GM19468 (cell line): ENCODE data around the gene STX8.
"Not testable (repeated sequence)": the region's sequence is repeated elsewhere in the genome, so short reads cannot be mapped to it uniquely, and the experiment has no call there.

Experiments
- ATAC-seq: cut with Tn5 transposase; IDR thresholded peaks from one replicate; pipeline ENCODE4 v1.9.1; 2021; ENCODE audit warnings: mild to moderate bottlenecking, moderate library complexity, moderate number of reproducible peaks; ENCODE audit not compliant: unreplicated experiment; ENCODE audit errors: extremely low read depth

Gene STX8

DNA sequence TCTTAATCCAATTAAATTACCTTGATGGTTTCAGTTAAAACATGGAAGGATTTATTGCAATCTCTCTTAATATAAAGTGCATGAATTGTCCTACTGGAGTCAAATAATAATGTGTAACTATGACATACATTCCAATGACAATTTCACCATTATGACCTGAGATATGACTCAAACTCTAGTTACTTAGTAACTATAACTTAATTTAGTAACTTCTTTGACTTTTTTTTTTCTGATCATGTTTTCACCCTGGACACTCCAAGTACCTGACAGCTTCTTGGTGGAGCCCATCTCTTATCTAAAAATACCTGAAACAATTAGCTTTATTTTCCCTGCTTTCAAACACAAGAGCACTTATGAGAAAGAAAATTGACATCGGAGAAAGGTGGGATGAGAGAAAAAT, 123.7 kb downstream of the STX8 start:
- ATAC-seq: no peak

DNA sequence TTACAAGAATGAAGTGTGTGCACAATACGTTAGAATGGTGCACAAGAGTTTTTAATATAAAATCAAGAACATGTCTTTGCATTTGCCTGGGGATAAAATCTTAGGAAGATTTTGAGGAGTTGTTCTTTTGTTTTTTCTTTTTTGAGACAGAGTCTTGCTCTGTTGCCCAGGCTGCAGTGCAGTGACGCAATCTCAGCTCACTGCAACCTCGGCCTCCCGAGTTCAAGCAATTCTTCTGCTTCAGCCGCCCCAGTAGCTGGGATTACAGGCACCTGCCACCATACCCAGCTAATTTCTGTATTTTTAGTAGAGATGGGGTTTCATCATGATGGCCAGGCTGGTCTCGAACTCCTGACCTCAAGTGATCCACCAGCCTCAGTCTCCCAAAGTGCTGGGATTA, 128.3 kb downstream of the STX8 start:
- not testable (repeated sequence) for ATAC-seq

DNA sequence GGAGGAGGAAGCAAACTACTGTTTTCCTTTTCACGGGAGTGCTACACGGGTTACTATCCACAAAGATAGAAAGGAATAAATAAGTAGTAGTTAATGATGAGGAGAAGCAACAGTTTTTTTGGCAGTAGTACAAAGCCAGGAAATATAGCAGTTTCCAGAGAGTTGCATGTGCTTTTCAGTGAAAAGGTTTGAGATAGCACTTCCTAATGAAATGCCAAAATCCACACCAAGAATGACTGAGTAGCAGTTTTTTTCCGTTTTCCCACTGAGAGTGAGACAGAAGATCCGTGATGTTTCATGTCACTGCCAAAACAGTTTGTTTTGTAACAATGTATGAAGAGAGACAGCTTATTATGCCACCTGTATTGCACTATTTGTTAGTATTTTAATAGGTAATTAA, 129.1 kb downstream of the STX8 start:
- ATAC-seq: no peak

DNA sequence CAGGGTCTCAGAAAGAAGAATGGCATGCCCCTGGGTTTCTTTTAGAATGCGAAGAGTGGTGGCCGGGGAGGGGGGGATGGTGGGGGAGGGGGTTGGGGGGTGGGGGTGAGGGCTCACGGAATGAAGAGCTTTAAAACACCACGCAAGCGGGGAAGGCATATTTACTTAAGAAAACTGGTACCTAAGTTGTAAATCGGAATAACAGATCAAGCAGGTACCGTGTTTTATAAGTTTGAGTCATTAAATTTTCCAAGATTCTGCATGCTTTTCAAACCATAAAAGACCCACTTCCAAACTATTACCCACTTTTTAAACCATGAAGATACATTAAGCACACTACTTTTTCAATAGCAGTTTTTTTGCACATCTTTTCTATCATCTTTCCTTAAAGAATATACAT, 130.2 kb downstream of the STX8 start:
- ATAC-seq: no peak

DNA sequence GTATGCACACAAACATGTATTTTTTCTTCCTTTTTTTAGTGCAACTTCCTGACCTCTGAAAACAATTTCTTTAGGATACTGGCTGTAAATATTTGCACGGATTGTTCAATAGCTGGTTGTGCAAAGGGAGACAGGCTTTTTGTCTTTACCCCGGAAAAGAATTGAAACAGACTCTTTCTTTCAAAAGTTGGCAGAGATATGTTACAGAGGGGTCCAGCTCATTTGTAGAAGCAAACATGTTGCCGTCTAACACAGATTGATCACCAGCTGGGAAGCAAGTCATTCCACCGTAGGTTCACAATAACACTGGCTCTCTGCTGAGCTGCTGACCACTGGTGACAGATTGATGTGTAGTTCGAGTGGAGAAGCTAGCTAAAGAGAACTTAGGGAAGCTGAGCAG, 130.9 kb downstream of the STX8 start:
- ATAC-seq: no peak

DNA sequence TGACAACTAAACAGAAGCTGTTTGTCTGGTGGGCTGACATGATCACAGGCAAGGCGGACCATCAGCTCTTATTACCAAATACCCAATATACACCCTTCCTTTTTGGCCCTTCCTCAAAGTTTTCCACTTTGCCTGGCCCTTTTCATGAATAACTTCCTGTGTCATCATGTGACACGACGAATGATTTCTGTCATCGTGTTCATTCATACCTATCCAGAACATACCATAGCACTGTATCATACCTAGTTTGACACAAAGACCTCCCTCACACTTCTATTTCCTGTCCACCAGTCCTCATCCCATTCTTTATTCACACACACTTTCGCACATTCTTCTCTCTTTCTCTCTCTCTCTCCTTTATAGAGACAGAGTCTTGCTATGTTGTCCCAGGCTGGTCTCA, 131.8 kb downstream of the STX8 start:
- no peak for ATAC-seq

DNA sequence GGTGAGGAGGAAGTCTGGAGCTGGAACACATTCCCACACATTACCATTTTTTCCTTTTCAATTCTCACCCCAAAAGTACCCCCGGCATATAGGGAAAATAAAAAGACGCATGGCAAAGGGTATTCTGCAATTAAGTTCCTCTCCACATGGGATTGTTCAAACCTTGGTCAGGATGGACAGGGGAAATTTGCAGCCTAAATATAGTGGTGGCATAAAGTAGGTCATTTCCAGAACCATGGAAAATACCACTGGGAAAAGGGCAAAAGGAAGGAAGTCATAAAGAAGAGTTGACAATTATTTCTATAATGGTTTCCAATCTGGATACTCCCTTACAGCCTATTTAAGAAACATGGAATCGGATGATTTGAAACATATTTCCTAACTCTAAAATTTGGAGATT, 135.8 kb downstream of the STX8 start:
- ATAC-seq: no peak

DNA sequence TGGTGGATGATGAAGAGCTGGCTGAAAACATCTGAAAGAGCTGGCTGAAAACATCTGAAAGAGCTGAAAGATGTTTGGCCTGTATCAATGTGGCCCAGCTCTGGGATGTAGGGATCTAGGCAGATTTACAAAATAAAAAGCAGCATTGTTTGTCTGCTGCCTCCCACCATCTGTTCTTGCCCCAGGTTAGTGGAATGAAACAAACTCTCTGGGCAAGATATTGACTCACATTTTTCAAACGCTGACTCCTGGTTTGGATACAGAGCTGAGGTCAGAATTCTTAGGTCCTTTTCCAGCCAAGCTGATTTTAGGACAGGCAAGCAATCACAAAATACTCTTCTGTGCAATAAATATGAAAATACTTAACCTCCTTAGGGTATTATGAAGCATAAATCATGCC, 139.0 kb downstream of the STX8 start:
- no peak for ATAC-seq

DNA sequence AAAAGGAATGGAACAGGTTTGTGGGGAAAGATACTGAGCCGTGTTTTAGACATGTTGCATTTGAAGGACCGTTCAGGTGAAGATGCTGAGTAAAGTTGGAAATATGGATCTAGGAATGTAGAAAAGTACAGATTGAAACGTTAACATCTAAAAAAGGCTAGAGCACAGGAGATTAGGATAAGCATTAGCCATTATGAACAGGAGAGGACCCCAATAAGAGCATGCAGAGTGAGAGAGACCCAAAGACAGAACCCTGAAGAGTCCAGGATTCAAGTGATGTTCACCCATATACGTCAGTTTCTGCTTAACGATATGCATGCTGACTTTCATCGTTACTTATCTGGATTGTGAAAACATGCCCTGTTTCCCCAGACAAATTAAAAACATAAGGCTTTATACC, 140.5 kb downstream of the STX8 start:
- no peak for ATAC-seq

DNA sequence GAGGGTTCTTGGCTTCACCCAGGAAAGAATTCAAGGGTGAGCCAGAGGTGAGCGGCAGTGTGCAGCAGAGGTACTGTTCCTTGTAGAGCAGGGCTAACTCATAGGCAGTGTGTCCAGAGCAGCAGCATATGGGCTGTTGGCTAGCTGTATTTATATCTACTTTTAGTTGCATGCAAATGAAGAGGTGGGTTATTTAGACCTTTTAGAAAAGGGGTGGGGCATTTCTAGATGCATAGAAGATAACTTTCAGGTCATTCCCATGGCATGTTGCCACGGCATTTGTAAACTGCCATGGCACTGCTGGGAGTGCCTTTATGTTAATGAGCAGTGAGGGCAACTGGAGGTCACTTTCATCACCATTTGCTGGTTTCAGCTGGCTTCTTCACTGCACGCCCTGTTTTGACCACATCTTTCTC, 141.0 kb downstream of the STX8 start:
- ATAC-seq: no peak

DNA sequence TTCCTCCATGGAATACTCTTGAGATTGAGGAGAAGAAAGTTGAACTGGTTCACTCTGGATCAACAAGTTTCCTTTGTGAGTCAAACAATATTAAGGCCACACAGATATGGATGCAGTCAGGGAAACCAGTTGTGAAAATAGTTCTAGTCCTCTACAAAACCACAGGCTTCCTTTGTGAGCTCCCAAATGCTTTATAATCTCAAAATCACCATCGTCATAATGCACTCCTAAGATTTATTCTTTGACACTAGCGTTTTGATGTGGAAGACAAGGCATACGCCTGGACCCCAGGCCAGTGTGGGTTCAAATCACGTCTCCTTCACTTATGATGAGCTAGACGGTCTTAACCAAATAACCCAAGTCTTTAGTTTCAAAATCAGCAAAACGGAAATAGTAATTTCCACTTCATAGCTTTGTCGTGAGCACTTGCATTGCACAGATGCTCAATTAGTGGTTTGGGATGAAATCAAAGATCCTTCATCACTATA, 142.6 kb downstream of the STX8 start:
- no peak for ATAC-seq

DNA sequence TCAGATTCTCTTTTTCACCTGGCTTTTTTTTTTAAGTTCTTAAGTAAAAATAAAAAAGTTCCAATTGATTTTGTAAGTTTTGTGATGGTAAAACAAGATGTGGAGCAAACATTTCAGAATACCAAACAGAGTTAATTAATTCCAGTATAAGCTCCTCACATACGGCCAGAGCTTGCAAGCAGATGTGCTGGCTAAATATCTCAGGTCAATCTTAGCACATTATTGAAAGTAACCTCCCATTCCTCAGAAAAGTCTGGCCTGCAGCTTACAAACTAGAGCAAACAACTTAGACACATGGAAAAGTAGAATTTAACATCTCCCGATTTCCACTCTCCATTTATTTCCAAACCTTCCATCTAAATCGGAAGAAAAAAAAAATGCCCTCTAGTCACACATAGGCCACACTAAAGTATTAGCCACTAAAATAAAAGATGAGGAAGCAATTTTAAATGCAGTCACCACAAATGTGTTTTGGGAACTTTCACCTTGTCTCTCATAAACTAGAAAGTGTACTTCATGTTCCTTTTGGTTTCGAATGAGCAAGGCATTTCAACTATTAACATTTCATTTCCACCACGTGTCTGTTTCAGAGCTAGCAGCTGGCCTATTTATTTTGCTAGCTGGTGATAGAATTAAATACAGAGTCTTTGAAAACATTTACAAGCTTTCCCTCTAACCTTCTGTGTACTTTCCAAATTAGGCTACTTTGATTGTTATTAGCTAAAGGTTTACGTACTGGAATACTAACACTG, 143.3 kb downstream of the STX8 start:
- ATAC-seq: no peak

DNA sequence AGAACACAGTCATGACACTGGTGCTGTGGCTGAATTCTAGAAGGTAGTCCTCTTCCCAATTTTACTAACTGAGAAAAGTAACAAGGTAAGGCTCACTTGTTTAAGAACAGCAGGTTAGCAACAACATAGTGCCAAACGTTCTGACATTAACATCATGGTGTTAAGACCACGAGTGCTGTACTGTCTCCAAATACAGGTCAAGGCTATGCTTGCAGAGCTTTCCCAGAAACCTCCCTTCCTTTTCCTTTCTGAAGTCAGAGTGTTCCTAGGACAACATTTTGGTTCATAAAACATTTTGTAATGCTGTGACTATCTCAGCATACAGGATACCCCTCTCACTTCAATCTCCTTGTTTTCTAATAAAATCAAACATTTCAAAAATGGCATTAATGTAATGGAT, 144.0 kb downstream of the STX8 start:
- no peak for ATAC-seq

DNA sequence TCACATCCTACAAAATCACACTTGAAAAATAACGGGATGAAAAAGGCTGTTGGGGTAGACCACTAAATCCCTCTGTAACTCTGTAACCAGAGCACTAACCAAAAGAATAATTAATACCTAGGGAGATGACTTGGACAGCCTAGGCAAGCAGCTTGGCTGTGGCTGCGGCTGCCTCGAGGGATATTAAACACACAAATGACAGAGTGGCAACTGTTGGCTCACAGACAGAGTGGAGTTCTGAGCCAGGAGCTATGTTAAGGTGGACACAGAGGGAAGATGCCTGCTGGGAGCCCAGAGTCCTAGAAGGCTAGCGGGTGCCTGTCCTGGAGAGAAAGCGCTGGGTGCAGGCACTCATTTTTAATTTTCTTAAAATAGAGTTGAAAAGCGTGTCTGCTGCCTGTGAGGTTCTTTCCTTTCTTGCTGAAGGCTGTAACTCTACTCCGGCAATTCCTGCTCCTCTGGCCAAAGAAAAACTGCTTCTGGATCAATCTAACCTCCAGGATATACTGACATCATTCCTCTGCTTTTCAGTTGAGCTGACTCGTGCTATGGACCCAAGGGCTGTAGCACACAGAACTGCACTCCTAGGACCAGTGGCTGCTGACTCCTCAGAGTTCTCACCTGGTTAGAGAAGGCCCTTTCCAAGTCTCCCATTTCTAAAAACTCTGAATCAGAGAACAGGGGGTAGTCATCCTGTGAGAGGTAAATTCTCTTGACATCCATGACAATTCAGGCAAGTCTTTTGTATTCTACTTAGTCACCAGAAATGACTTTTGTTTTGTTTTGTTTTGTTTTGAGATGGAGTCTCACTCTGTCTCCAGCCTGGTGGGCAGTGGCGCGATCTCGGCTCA, 147.9 kb downstream of the STX8 start:
- ATAC-seq: no peak

DNA sequence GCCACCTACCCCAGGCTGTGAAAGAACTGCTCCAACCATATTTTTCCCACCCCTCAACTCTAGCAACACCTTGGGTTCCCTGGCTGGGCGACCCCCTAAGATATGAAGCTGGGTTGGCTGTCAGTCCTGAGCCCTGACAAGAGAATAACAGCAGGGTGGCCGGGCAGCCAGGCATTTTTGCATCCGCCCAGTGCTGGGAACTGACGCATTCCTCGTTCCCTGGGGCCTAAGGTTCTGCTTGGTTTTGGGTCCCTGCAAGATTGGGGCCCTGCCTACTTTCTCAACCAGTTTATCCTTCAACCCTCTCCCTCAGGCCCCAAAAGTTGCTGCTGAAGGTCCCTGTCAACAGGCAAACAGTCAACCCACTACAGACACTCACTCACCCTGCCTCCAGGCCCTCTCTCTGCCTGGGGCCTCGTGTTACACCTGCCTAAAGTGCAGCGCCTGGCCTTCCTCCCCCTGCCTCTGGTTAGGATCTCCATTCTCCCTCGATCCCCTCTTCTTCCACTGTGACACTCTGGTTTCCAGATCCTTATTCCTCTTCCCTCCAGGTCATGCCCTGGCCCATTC, 151.5 kb downstream of the STX8 start:
- no peak for ATAC-seq

DNA sequence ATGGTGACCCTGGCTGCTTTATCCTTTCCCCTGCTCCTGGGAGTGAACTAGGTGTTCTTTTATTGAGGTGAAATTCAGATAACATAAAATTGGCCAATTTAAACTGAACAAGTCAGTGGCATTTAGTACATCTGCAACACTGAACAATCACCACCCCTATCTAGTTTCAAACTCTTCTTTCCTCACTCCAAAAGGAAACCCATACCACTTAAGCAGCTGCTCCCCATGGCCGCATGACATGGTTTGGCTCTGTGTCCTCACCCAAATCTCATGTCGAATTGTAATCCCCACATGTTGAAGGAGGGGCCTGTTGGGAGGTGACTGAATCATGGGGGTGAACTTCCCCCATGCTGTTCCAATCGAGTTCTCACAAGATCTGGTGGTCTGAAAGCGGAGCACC, 154.1 kb downstream of the STX8 start:
- ATAC-seq: no peak

DNA sequence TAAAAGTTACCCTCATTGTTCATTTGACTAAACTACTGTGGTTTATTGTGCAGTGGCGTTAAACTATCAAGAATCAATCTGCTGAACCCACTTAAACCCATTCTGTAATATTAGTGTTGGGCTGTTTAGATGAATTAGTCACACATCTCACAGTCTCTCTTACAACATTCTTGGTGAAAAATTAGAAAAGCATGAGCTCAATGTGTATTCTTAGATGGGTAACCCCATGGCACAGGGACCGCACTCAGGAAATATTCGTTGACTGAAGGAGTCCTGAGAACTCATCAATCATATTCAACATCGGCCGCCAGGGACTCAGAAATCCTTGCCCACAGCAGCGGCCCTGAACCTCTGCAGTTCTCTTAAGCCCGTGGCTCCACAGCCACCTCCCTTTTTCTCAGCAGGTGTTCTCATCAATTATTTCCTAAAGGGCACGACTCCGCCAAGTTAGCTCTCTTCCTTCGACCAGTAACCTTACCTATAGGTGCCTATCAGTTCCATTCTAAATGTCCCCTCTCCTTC, 155.6 kb downstream of the STX8 start:
- ATAC-seq: no peak

DNA sequence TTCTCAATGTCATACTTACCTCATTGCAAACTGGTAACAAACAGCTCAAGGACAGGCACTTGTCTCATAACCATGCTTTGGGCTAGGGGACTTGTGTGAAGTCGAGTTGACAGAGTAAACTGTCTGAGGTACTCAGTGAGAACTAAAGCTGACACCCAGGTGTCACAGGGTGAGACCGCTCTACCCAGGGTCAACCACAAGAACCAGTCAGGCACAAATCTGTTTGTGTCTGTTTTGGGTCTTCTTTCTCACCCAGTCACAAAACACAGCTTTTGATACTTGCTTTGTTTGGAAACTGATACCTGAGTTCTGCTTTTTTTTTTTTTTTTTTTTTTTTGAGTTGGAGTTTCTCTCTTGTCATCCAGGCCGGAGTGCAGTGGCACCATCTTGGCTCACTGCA, 161.1 kb downstream of the STX8 start:
- ATAC-seq: peak; percentile 63

DNA sequence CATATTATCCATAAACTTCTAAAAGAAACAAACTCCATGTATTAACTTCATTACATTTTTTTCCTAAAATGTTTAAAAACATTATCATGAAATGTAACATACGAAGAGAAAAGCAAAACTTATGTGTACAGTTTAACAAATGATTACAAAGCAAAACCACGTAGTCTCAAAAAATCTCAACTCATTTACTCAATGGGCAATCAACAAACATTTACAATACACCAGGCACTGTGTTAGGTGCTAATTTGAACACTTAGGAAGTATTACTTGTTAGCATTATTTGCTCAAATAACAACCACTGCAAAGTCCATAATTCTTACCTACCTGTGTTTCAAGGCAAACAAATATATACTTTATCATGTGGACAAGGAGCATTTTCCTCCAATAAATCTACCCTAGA, 164.9 kb downstream of the STX8 start:
- ATAC-seq: no peak

DNA sequence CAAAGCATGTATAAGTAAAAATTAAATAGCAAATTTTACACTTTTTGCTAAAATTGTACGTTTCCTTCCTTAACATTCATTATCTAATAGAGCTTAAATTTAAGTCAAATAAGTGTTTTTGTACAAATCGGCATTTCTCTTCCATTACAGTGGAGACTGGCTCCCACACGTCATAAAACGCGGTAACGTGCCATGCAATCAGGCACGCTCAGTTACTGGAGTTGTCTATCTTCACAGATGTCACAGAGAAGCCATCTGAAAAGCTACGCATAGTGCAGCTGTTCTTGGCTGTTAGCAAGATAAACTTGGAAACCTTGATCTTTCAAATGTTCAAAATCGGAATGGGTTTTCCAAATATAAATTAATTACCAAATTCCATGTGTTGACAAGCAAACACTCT, 165.3 kb downstream of the STX8 start:
- ATAC-seq: no peak

DNA sequence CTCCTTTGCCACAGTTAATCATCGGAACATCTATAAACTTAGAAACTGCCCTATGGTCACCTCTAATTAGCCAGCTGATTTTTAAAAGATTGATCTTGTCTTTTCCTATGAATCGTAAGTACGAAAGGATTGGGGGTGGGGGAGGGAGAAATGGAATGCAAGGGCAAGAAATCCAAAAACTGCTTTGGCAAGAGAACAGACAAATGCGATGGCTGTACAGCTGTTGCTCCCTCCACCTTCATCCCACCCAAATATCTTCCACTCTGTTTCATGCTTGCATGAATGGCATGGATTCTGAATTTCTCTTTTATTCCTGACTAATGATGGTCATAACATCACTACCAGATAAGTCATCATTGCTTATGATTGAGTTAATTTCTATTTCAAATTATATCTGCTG, 165.7 kb downstream of the STX8 start:
- ATAC-seq: no peak
